GM18511 (cell line): ENCODE results near the gene DNAH1.
"Not testable (repeated sequence)": the region's sequence is repeated elsewhere in the genome, so short reads cannot be mapped to it uniquely, and the experiment has no call there.

Source experiments
- ATAC-seq: cut with Tn5 transposase; IDR thresholded peaks from one replicate; pipeline ENCODE4 v1.9.1; 2021; ENCODE audit warnings: mild to moderate bottlenecking, moderate library complexity; ENCODE audit not compliant: unreplicated experiment

Gene DNAH1

GRCh38 chr3:52315977-52316764 is at the start of gene DNAH1:
DNAH1 (plus strand) TSS chr3:52316319; CDS start chr3:52322443, 6,124 bp downstream.
- no peak for ATAC-seq

GRCh38 chr3:52268036-52268435 is 48.1 kb upstream of the DNAH1 start:
- no peak for ATAC-seq

- ATAC-seq, result no peak
Measured at GRCh38 chr3:52269776-52270175, 46.3 kb upstream of the DNAH1 start.

- ATAC-seq, result no peak
Measured at GRCh38 chr3:52270252-52270754, 45.8 kb upstream of the DNAH1 start.

- ATAC-seq, result not testable (repeated sequence)
Measured at GRCh38 chr3:52272172-52272571, 43.9 kb upstream of the DNAH1 start.

- no peak for ATAC-seq
Measured at GRCh38 chr3:52272831-52273230, 43.3 kb upstream of the DNAH1 start.

GRCh38 chr3:52274781-52275180 is 41.3 kb upstream of the DNAH1 start:
- ATAC-seq, result not testable (repeated sequence)

- ATAC-seq, result no peak
Measured at GRCh38 chr3:52277071-52277964, 38.8 kb upstream of the DNAH1 start.

GRCh38 chr3:52277972-52278509 is 38.1 kb upstream of the DNAH1 start:
- ATAC-seq, result peak; percentile 67

- ATAC-seq, result peak; percentile 87
Measured at GRCh38 chr3:52278510-52279069, 37.5 kb upstream of the DNAH1 start, which contains the start of gene WDR82. WDR82 (minus strand) TSS chr3:52278649; CDS start chr3:52278361, 288 bp downstream.

- ATAC-seq, result no peak
Measured at GRCh38 chr3:52279596-52279995, 36.5 kb upstream of the DNAH1 start.

GRCh38 chr3:52280050-52280461 is 36.1 kb upstream of the DNAH1 start:
- no peak for ATAC-seq

GRCh38 chr3:52281981-52282801 is 33.9 kb upstream of the DNAH1 start:
- ATAC-seq, result no peak

GRCh38 chr3:52283306-52283705 is 32.8 kb upstream of the DNAH1 start:
- ATAC-seq, result no peak

GRCh38 chr3:52284051-52284450 is 32.1 kb upstream of the DNAH1 start:
- not testable (repeated sequence) for ATAC-seq

- ATAC-seq, result no peak
Measured at GRCh38 chr3:52286777-52287110, 29.4 kb upstream of the DNAH1 start.

GRCh38 chr3:52288674-52289073 is 27.4 kb upstream of the DNAH1 start:
- ATAC-seq, result no peak

- ATAC-seq, result no peak
Measured at GRCh38 chr3:52289338-52289746, 26.8 kb upstream of the DNAH1 start.

- ATAC-seq, result no peak
Measured at GRCh38 chr3:52289747-52290595, 26.1 kb upstream of the DNAH1 start.
